ENCODE data around the gene CBFA2T2.

CBFA2T2 gene

DNA sequence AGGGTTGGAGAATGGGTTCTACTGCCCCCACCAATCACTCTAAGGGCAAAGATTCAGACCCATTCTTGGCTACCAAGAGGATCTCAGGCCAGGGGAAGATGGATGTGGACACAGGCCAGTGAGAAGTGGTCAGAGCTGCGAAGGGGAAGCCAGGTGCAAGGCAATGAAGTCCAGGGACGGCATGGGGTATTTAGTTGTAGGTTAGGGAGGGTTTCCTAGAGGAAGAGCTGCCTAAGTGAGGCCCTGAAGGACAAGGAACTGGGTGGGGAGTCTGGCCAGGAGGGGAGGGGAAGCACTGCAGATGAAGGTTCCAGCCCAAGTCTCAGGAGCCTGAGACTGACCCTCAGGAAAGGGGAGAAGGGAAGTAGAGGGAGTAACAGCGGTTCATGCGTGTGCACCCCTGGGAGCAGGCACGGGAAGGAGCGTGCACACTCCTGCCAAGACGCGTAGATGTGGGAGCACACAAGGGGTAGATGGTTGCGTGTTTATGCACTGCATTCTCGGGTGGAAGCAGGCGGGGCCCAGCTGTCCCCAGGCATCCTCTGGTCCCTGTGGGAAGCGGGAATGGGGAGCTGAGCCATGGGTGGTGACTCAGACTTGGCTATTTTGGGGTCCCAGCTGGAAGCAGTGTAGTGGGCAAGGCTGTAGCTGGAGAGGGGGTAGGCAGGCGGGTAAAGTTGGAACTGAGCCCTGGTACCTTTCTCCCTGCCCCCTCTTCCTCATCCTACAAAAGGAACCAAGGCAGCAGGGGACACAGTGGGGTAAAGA is 180.2 kb downstream of the CBFA2T2 start:
- no peak for DNase-seq

DNA sequence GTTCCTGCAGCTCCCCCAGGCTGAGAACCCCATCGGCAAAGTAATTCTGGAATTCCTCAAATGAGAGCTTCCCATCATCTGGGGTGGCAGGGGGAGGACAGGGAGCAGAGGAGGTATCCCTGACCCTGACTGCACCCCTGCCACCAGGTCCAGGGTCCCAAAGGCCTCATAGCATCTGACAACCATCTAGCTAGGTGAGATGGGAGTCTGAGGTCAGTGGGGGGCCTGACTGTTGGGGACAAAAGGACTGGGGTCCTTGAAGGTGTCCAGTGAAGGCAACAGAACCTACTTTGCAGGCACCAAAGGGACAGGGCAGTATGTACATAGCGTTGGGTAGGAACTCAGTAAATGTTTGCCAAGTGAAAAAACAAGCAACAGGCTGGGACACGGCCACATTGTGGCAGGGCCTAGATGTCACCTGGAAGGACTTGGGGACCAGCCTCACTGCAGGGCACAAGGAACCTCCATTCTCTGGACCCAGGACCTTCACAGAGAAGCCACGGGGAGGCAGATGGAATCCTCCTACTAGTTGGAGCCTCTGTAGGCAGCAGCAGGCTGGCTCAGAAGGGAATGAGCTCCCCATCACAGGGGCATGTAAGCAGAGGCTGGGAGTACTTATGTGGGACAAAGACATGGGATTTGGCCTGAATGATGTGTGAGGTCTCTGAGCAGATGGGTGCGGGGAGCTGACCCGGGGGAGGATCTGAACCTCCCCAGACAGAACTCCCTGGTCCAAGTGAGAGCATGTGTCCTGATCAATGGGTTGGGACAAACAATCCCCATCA is 181.0 kb downstream of the CBFA2T2 start:
- DNase-seq, result no peak

DNA sequence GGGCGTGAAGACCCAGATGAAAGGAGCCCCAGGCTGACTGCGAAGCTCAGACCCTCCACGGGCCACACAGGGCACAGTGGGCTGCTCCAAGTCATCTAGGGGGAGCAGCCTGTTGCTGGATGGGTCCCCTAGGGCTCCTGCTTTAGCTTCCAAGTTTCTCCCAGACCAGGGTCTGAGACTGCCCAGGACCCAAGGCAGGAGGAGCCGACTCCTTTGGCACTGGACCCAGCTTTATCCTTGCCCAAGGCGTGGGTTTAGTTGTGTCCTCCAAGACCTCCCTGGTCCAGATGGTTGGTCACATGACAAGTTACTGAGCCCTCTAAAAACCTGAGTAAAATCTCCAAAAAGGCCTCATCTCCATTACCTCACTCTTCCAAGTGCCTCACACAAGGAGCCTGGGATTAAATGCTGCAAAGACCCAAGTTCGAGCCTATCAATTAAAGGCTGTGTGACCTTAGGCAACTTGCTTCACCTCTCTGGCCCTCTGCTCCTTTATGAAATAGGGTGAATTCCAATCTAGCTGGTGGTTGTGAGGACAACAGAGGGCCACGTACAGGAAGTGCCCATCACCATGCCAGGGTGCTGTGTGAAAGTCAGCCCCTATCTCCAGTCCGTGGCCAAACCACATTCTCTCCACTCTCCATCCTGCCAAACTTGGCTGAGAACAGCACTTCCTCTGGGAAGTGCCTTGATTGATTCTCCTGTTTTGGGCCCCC is 181.8 kb downstream of the CBFA2T2 start:
- DNase-seq, result no peak

DNA sequence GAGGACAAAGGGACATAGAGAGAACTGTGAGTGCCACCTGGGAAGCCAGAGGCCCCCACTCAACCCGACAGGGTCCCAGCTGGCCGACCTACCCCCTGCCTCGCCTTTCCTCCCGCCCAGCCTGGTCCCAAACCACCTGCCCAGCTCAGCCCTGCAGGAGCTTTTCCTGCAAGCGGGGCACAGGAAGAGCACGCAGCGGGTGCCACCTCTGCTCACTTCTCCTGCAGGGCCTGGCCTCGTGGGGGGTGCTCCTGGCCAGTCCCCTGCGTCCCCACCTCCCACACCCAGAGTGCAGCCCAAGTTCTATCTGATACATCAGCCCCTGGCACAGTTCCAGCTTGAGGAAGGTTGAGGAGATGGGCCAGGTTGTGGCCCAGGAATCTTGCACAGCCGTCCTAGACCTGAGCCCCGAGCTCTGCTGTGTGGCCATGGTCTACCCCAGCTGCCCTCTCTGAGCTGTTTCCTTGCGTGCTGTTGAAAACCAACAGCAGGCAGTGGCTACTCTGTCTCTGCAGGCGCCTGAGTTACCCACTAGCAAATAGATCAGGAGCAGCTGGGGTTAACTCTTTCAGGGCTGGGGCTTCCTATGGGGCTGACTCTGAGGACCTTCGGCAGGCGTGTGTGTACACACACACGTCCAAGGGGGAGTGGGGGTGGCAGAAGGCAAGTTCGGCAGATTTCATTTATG is 182.7 kb downstream of the CBFA2T2 start:
- DNase-seq, result peak; percentile 67

DNA sequence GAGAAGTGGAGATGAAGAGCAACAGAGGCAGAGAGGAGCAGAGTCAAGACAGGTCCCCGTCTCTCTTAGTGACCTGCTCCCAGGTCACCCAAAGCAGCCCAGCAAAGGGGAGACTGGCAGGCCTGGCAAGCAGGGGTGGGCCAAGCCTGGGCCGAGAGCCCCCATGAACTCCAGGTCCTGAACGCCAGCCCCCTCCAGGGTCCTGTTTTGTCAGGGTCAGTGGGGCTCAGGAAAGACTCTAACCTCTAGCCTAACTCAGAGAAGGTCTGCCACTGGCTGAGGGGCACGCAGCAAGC is 183.2 kb downstream of the CBFA2T2 start:
- DNase-seq, result no peak

DNA sequence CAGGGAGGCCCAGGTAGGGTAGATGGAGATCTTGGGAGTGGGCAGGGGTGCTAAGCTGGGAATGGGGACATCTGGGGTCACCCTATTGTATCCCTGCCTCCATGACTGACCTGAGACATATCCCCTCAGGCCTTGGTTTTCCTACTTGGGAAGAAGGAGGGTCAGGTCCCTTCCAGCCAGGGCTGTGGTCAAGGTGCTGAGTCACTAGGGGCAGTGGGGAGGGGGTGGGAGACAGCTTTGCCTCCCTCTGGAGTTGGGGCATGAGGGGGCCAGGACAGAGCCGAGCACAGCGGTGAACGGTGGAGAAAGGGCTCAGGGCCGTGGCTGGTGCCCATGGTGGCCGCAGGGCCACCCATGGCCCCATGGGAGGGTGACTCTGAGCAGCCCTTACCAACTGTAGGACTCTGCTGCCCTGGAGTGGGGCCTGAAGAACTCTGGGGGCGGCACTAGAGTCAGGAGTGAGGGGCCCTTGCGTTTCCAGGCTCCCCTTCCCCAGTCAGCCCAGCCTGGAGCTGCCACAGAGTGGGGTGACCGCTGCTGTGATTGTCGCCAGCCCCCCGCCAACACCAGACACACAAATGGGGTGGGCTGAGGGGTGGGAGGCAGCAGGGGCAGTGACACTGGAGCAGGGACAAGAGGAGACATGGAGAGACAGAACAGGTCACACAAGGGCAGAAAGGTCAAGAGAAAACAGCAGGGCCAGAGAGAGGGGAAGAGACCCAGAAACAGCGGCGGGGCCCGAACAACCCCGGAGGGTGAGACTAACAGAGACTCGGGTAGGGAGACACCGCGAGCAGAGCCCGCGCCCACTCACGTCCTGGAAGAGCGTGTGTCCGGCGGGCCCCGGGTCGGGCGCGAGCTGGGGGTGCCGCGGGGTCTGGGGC is 183.8 kb downstream of the CBFA2T2 start:
- no peak for DNase-seq

DNA sequence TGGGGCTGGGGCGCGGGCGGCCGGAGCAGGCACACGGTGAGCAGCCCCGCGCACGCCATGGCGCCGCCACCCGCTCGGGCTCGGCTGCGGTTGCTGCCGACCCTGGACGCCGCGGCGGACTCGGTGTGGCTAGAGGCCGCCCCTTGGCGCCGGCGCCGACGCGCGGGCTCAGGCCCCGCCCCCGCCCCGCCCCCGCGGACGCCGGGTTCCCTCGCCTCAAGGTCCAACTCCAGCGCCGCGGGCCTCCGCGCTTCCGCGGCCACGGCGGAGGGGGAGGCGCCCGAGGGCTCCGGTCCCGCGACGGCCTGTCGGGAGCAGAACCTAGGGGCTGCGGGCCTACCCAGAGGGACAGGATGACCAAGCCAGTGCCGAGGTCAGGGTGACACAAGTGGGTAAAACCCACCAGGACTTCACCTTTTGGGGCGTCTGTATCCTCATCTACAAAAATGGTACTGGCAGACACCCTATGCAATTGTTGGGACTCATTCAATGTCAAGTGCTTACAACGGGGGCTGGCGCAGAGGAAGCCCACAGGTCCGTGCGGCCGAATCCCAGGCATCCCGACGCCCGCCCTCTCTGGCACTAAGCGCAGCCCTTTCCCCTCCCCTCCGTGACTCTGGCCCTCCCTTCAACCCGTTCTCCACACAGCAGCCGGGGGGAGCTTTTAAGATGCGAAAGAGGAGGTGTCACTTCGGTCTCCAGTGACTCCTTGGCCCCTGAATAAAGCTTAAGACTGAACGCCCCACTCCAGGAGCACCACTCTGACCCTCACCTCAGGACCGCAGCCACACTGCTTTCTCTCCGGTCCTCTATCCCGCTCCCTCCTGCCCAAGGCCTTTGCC is 184.6 kb downstream of the CBFA2T2 start, which contains the start of gene NECAB3:
Gene NECAB3, minus strand, starts transcription at position 135 of the 842 bp plus-strand sequence. Its CDS starts 76 bp downstream, at position 59.
- peak; percentile 40 for DNase-seq

DNA sequence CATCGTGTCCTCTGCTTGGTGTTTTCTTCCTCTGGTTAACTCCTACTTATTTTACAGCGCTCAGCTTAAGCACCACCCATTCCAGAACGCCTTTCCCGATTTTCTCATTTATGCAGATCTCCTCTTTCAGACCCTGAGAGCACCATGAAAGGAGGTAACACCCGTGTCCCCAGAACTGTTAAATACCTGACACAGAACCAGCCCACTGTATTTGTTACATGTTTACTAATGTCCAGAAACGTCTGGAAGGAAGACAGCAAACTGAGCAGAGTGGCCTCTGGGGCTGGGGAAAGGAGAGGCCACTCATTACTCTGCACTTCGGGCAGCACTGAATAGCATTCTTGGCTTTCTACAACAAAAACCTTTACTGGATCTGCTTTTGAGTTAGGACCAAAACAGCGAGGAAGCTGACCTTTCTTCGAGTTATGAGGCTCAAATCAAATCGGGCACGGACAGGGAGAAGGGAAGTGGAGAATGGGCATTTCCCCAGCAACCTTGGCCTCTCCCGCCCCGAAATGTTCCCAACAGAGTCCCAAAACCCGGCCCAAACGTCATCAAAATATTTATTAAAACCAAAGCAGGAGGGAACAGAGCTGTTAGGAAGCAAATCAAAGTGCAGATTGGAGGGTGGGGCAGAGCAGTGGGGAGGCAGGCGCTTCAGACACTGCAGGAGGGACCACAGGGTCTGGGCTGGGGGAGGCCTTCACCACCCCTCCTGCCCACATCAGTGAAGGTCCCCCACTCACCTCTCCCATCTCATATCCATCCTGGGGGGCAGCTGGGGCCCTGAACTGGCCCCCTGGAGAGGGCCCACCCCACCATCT is 185.5 kb downstream of the CBFA2T2 start:
- DNase-seq, result no peak

DNA sequence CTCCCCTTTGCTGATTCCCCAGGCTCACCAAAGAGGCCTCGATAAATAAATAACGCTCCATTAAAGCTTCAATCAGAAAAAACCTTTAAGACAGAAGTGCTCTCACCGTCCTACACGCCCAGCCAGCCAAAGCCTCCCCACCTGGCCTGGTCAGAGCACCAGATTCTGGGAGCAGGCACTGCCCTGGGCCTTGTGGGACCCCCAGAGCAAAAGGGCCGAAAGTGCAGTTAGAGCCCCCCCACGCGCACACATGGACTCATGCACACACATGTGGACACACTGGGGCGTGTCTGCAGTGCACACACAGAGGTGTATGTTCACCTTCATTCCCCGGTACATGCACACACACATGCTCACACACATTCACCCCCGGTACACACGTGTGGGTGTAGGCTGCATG is 186.2 kb downstream of the CBFA2T2 start:
- no peak for DNase-seq

DNA sequence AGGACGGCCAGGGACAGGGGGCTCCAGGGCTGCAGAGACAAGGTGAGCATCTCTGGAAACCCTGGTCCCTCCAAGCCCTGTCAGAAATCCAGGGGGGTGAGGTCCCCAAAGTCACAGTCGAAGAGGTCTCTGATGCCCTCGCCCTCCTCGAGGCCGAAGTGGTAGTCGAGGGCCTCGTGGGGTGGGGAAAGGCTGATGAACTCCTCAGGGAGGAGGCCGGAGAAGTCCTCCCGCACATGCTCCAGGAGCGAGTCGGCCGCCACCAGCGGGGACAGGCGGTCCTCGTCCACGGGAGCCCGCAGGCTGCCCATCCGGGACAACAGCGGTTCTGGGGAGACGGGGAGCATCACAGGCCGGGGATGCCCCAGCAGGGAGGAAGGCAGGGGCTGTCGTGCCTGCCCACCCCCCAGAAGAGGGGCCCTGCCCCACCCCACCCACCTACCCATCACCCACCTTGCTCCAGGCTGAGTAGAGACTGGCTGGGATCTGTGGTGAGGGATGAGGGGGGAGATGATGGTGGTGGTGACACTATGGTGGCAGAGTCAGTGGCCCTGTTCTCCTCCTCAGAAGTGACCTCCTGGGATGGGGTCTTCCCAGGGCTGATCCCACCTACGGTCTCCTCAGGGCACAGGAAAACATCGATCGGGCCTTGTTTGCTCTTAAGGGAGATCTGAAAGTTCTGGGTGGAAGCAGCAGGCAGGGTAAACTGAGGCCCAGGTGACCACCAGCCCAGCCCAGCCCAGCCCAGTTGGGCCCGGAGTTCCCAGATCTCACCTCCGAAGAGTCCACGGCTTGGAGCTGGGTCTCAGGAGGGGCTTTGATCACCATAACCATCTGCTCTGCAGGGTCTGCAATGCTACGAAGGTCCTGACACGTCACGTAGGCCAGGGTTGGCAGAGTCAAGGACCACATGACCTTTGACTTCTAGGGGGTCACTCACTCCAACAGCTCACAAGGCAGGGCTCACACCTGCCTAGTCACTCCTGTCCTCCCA is 187.1 kb downstream of the CBFA2T2 start:
- DNase-seq, result no peak

DNA sequence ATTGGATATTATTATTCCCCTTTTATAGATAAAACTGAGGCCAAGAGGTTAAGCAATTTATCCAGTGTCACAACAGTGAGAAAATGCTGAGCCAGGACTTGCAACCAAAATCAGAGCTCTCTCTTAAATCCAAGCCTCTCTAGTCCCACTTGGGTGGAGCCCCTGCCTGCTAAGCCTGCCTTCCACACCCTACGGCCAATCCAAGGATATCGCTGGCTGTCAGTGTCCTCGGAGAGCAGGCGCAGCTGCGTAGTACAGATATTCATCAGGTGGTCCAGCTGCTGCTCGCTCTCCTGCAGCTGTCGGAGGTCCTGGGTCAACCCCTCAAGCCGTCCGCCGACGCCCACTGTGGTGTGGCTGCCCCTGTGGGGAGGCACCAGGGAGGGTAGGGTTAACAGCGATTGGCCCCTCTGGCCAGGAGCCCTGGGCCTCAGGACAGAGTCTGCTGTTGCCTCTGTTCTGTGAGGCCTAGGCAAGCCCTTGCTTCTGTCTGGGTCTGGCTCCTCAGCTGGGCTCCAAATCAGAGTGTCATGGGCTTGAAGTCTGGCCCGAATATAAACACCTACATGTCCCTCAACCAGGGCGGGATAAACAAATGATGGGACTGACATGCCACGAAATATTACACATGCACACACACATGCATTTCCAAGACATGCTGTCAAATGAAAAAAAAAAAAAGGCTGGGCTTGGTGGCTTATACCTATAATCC is 188.3 kb downstream of the CBFA2T2 start:
- no peak for DNase-seq

DNA sequence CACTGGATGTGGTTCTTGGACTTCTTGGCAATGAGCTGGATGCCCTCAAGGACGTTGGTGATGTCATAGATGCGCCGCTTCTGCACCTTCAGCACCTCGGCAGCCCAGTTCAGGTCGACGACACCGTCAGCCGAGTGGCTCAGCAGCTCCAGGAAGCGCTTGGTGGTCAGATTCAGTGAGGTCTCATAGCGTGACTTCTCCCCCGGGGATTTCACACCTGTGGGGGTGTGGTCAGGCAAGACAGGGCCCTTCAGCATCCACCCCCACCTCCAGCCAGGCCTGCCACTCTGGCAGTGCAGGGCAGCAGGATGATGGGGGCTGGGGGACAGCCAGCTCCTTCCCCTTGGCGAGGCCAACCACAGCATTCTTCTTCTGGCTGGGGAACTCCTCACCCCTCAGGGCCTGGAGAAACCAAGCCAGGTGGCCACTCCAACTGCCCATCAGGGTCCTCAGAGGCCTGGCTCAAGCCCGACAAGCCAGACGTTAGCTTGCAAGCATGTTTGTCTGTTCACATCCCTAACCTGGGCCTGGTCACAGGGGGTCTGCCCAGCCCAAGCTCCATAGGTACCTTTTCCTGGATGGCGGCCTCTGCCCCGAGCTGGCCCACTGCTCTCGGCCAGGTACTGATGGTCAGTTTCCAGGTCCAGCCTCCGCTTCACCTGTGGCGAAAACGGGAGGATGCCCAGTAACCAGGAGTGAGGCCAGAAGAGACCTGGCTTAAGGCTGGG is 190.0 kb downstream of the CBFA2T2 start:
- no peak for DNase-seq

DNA sequence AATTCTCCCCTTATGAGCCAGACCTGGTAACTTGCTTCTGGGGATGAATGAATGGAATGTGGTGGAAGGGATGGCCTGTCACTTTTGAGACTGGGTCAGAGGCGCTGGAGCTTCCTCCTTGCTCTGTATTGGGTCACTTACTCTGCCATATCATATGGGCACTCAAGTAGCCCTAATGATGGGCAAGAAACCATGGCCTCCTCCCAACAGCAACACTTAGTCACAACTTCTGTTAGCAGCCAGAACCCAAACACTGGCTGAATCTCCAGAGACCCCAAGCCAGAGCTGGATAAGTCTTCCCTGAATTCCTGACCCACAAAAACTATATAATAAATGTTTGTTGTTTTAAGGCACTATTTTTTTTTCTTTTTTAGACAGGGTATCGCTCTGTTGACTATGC is 190.8 kb downstream of the CBFA2T2 start:
- no peak for DNase-seq

DNA sequence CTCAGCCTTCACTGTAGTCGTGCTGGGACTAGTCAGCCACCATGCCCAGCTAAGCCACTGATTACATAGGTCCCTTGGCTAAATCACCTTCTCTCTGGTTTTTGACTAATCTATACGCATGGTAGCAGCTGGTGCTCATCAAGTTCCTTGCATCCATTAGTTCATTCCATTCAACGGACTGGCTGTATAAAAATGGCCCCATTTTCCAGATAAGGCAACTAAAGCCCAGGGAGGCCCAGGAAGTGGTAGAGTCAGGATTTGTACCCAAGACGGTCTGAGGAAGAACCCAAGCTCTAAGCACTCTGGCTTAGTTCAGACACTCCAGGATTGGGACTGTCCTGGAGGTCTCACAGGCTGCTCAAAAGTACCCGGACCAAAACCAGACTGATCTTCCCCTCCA is 191.4 kb downstream of the CBFA2T2 start:
- no peak for DNase-seq

DNA sequence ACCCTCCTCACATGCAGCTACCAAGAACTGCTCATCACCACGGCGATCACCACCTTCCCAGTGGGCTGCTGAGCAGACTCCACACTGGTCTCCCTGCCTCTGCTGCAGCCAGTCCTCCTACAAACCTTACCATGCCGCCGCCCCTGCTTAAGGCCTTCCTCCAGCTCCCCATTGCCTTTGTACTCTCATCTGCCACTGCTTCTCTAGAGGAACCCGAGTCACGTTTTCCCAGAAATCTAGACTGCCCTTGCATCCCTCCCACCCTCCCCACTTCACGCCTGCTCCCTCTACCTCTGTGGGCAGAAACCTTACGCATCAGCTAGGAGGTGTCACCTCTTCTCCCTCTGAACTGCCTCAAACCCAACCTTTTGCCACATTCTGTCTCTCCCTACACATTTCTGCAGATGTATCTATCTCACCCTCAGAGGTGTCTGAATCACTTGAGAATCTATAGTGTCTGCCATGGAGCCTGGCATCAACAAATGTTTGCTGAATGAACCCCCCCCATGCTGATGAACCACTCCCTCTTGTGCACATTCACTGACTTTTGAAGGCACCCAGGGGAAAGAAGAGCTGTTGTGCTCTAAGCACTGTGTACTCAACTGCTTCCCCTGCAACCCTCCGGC is 191.9 kb downstream of the CBFA2T2 start:
- no peak for DNase-seq

DNA sequence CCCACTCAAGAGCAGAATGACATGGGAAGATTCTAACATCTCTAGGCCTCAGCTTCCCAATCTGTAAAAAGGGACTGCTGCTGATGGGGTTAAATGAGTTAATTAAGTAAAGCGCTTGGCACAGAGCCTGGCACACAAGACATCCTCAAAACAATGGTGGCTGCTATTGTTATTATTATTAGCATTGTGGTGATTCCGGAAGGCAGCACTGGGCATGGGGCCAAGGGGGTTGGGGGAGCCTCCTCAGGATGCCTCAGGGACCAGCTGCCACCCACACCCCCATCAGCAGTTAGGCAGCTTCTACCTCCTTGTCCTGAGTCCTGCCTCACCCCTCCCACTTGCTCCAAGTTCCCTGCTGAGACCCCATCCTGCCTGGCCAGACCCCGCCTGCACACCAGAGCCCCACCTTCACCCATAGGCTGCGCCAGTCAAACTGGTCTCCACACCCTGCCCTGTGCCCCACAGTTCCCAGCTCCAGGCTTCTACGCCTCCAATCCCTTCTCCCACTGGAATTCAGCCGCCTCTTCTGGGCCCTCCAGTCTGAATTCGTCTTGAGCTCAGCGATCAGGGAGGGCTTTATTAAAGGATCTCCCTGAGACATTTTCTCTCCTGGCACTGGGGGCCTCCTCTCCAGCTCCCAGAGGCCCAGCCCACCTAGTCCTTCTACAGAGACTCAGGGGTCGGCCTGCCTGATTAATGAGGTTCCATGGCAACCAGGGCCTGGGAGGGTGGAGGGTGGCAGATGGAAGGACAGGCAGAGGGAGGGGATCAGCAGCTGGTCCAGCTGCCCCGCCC is 194.8 kb downstream of the CBFA2T2 start:
- DNase-seq, result peak; percentile 23

Data from NCI-H1417 treated with DMSO at 0.1 percent for 48 hours (cell line).